ENCODE measurements around the gene MTHFSD.
A peak's percentile ranks its signal among the peaks of the same experiment; 100 is the strongest.
"Not testable (repeated sequence)": the region's sequence is repeated elsewhere in the genome, so short reads cannot be mapped to it uniquely, and the experiment has no call there.

The MTHFSD gene

GRCh38 chr16:86554917-86555703 lies at the start of gene MTHFSD:
MTHFSD (minus strand) TSS chr16:86555235; CDS start chr16:86555184, 51 bp downstream.
- peak; percentile 94 to 97 for DNase-seq (ENCODE audit: low read depth in 1 of 2, low spot score in 1 of 2)

- DNase-seq (ENCODE audit: low read depth in 1 of 2, low spot score in 1 of 2): peak; percentile 4 to 18
Measured at GRCh38 chr16:86604436-86605193, 49.6 kb upstream of the MTHFSD start.

GRCh38 chr16:86602521-86602920 lies 47.5 kb upstream of the MTHFSD start:
- no peak for DNase-seq (ENCODE audit: low read depth in 1 of 2, low spot score in 1 of 2)

GRCh38 chr16:86601356-86601755 lies 46.3 kb upstream of the MTHFSD start:
- no peak for DNase-seq (ENCODE audit: low read depth in 1 of 2, low spot score in 1 of 2)

- no peak for DNase-seq (ENCODE audit: low read depth in 1 of 2, low spot score in 1 of 2)
Measured at GRCh38 chr16:86598607-86599565, 43.9 kb upstream of the MTHFSD start.

GRCh38 chr16:86597880-86598606 lies 43.0 kb upstream of the MTHFSD start:
- DNase-seq (ENCODE audit: low read depth in 1 of 2, low spot score in 1 of 2): no peak

GRCh38 chr16:86597126-86597879 lies 42.3 kb upstream of the MTHFSD start:
- DNase-seq (ENCODE audit: low read depth in 1 of 2, low spot score in 1 of 2): no peak

- no peak for DNase-seq (ENCODE audit: low read depth in 1 of 2, low spot score in 1 of 2)
Measured at GRCh38 chr16:86595983-86596605, 41.1 kb upstream of the MTHFSD start.

GRCh38 chr16:86594721-86595120 lies 39.7 kb upstream of the MTHFSD start:
- DNase-seq (ENCODE audit: low read depth in 1 of 2, low spot score in 1 of 2): no peak

- DNase-seq (ENCODE audit: low read depth in 1 of 2, low spot score in 1 of 2): no peak
Measured at GRCh38 chr16:86593913-86594620, 39.0 kb upstream of the MTHFSD start.

- DNase-seq (ENCODE audit: low read depth in 1 of 2, low spot score in 1 of 2): no peak
Measured at GRCh38 chr16:86591270-86591669, 36.2 kb upstream of the MTHFSD start.

GRCh38 chr16:86590501-86591144 lies 35.6 kb upstream of the MTHFSD start:
- no peak for DNase-seq (ENCODE audit: low read depth in 1 of 2, low spot score in 1 of 2)

GRCh38 chr16:86587955-86588354 lies 32.9 kb upstream of the MTHFSD start:
- DNase-seq (ENCODE audit: low read depth in 1 of 2, low spot score in 1 of 2): not testable (repeated sequence)

GRCh38 chr16:86587487-86587886 lies 32.5 kb upstream of the MTHFSD start:
- DNase-seq (ENCODE audit: low read depth in 1 of 2, low spot score in 1 of 2): no peak

- no peak for DNase-seq (ENCODE audit: low read depth in 1 of 2, low spot score in 1 of 2)
Measured at GRCh38 chr16:86585821-86586611, 31.0 kb upstream of the MTHFSD start.

- DNase-seq (ENCODE audit: low read depth in 1 of 2, low spot score in 1 of 2): no peak
Measured at GRCh38 chr16:86584726-86585721, 30.0 kb upstream of the MTHFSD start.

Data from stimulated activated CD4-positive, alpha-beta T cell treated with anti-CD3 and anti-CD28 coated beads, Interleukin-15, amount 100 ng/mL, for 1 hour (primary cell).